ENCODE results near the gene TMEM106B. TPM values are rescaled to one million over a fixed set of nuclear protein-coding genes. Genes with fewer than 3 reads are reported as not detected.

Gene TMEM106B
- total and polyA plus RNA-seq, 2 donors (not counting 1 experiment from before 2014, with no cell fraction given), result 51.9 to 60.2 TPM

DNA sequence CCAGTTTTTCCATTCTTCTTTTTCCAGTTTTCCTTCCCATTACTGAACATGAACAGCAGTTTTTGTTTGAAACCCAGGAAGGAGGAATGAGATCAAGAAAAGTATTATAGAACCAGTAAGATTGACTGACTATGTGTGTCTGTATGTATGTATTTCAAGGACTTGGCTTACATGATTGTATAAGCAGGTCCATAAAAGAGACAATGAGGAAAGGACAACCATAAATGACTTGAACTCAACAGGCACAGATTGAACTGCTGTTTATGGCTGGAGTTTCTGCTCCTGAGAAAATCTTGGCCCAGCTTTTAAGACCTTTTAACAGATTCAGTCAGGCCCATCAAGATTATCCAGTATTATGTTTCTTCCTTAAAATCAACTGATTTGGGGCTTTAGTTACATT, 39.1 kb downstream of the TMEM106B start:
- no peak for DNase-seq (ENCODE audit: low read depth in 2 of 2)
- H2AFZ ChIP-seq (ENCODE audit: low read length), result no peak overlapping the region
- H3K4me1 ChIP-seq (ENCODE audit: control insufficient read depth, extremely low read depth, insufficient read depth, low read length), result no peaks in the 10 kb centered on the region
- H3K79me2 ChIP-seq (ENCODE audit: control insufficient read depth, insufficient read depth, low read length), result no peaks in the 10 kb centered on the region
- H3K4me3 ChIP-seq (replicated peaks in 1 of 4; ENCODE audit: control extremely low read depth in 1 of 4, insufficient read depth in 1 of 4, low read depth in 3 of 4, low read length in 4 of 4), result no peak overlapping the region
- H3K27ac ChIP-seq (ENCODE audit: insufficient read depth, low read length), result no peak overlapping the region
- no peaks in the 10 kb centered on the region for H3K27me3 ChIP-seq (ENCODE audit: control insufficient read depth, insufficient read depth, low read length)
- no peaks in the 10 kb centered on the region for H3K36me3 ChIP-seq (ENCODE audit: control insufficient read depth, insufficient read depth, low read length)
- no peaks in the 10 kb centered on the region for H4K20me1 ChIP-seq (ENCODE audit: control insufficient read depth, extremely low read depth, insufficient read depth, low read length)
- no peak overlapping the region for H3K9ac ChIP-seq (ENCODE audit: insufficient read depth, low read length)
- no peaks in the 10 kb centered on the region for H3K9me3 ChIP-seq (ENCODE audit: control insufficient read depth, insufficient read depth, low read depth, low read length)
- no peak for TF ChIP-seq EZH2 (IDR thresholded peaks at IDR 0.05; ENCODE audit: low read length, missing control alignments)
- TF ChIP-seq, protein P1, sequence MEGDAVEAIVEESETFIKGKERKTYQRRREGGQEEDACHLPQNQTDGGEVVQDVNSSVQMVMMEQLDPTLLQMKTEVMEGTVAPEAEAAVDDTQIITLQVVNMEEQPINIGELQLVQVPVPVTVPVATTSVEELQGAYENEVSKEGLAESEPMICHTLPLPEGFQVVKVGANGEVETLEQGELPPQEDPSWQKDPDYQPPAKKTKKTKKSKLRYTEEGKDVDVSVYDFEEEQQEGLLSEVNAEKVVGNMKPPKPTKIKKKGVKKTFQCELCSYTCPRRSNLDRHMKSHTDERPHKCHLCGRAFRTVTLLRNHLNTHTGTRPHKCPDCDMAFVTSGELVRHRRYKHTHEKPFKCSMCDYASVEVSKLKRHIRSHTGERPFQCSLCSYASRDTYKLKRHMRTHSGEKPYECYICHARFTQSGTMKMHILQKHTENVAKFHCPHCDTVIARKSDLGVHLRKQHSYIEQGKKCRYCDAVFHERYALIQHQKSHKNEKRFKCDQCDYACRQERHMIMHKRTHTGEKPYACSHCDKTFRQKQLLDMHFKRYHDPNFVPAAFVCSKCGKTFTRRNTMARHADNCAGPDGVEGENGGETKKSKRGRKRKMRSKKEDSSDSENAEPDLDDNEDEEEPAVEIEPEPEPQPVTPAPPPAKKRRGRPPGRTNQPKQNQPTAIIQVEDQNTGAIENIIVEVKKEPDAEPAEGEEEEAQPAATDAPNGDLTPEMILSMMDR (conservative IDR thresholded peaks at IDR 0.05 in 1 of 2, IDR thresholded peaks at IDR 0.05 in 1 of 2; ENCODE audit: low read depth in 1 of 2, low read length in 2 of 2), result no peak
- no peak overlapping the region for H3K4me2 ChIP-seq (ENCODE audit: extremely low read depth, insufficient read depth, low read length)

DNA sequence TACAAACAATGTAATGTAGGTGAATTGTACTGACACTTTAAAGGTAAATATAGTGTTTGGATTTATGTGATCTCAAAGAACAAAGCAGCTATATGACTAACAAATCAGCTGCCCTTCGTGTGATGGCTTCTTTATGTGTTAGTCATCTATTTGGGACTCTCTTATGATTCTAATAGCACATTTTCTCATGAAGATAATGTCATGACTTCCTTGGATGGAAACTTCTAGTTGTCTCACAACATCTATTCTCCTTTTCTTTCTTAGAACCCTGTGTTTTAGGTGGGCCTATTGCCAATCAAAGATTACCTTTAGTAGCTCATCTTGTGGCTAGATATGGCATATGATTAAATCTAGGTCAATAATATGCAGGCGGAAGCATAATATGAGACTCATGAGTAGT, 45.0 kb downstream of the TMEM106B start:
- Histone ChIP-seq H3K79me2 (ENCODE audit: control insufficient read depth, insufficient read depth, low read length) (no peaks in the 10 kb centered on the region), H3K9me3 (ENCODE audit: control insufficient read depth, insufficient read depth, low read depth, low read length) (no peaks in the 10 kb centered on the region), H4K20me1 (ENCODE audit: control insufficient read depth, extremely low read depth, insufficient read depth, low read length) (no peaks in the 10 kb centered on the region), H2AFZ (ENCODE audit: low read length) (no peak overlapping the region), H3K27ac (ENCODE audit: insufficient read depth, low read length) (no peak overlapping the region), H3K27me3 (ENCODE audit: control insufficient read depth, insufficient read depth, low read length) (no peaks in the 10 kb centered on the region), H3K4me3 (replicated peaks in 1 of 4; ENCODE audit: control extremely low read depth in 1 of 4, insufficient read depth in 1 of 4, low read depth in 3 of 4, low read length in 4 of 4) (no peak overlapping the region), H3K4me1 (ENCODE audit: control insufficient read depth, extremely low read depth, insufficient read depth, low read length) (no peaks in the 10 kb centered on the region), H3K4me2 (ENCODE audit: extremely low read depth, insufficient read depth, low read length) (no peak overlapping the region), H3K9ac (ENCODE audit: insufficient read depth, low read length) (no peak overlapping the region), H3K36me3 (ENCODE audit: control insufficient read depth, insufficient read depth, low read length) (no peaks in the 10 kb centered on the region)
- TF ChIP-seq EZH2 (IDR thresholded peaks at IDR 0.05; ENCODE audit: low read length, missing control alignments), result no peak
- TF ChIP-seq, protein P1 (conservative IDR thresholded peaks at IDR 0.05 in 1 of 2, IDR thresholded peaks at IDR 0.05 in 1 of 2; ENCODE audit: low read depth in 1 of 2, low read length in 2 of 2), result no peak
- DNase-seq (ENCODE audit: low read depth in 2 of 2), result peak; percentile 2 to 69

DNA sequence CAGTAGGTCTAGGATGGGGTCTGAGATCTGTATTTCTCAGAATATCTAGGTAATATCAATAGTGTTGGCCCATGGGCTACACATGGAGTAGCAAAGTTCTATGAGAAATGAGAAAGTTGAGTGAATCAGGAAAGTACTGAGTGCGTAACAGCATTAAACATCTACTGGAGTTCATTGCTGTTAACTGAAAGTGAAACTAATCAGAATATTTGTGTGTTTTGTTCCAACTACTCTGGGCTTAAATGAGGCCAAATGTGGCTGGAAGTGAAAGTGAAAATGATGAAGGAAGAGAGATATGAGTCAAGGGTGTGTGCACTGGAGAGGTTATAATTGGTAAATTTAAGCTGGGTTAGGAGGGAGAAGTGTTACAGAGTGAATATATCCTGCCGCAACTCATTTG, 46.5 kb downstream of the TMEM106B start:
- Histone ChIP-seq H3K4me2 (ENCODE audit: extremely low read depth, insufficient read depth, low read length) (peak overlapping the region; percentile 40), H3K9ac (ENCODE audit: insufficient read depth, low read length) (no peak overlapping the region), H3K4me1 (ENCODE audit: control insufficient read depth, extremely low read depth, insufficient read depth, low read length) (no peaks in the 10 kb centered on the region)

More for the DNA sequence above, 46.5 kb downstream of the TMEM106B start:
- TF ChIP-seq, protein P1 (conservative IDR thresholded peaks at IDR 0.05 in 1 of 2, IDR thresholded peaks at IDR 0.05 in 1 of 2; ENCODE audit: low read depth in 1 of 2, low read length in 2 of 2), result no peak
- TF ChIP-seq EZH2 (IDR thresholded peaks at IDR 0.05; ENCODE audit: low read length, missing control alignments), result no peak
- Histone ChIP-seq H3K4me3 (replicated peaks in 1 of 4; ENCODE audit: control extremely low read depth in 1 of 4, insufficient read depth in 1 of 4, low read depth in 3 of 4, low read length in 4 of 4) (peak overlapping the region in 1 of 4 experiments; percentile 19), H2AFZ (ENCODE audit: low read length) (peak overlapping the region; percentile 11), H3K79me2 (ENCODE audit: control insufficient read depth, insufficient read depth, low read length) (no peaks in the 10 kb centered on the region), H3K9me3 (ENCODE audit: control insufficient read depth, insufficient read depth, low read depth, low read length) (no peaks in the 10 kb centered on the region), H4K20me1 (ENCODE audit: control insufficient read depth, extremely low read depth, insufficient read depth, low read length) (no peaks in the 10 kb centered on the region), H3K27me3 (ENCODE audit: control insufficient read depth, insufficient read depth, low read length) (no peaks in the 10 kb centered on the region), H3K27ac (ENCODE audit: insufficient read depth, low read length) (no peak overlapping the region), H3K36me3 (ENCODE audit: control insufficient read depth, insufficient read depth, low read length) (no peaks in the 10 kb centered on the region)
- peak; percentile 39 to 72 for DNase-seq (ENCODE audit: low read depth in 2 of 2)
